ENCODE data around the gene MYO3B. TPM values are rescaled to one million over a fixed set of nuclear protein-coding genes. Genes with fewer than 3 reads are reported as not detected.

The MYO3B gene
- total and polyA plus RNA-seq, 7 experiments from 2014 or later: 0.66 to 0.82 TPM; not detected in 5

- POLR2A ChIA-PET: no interaction called here
- peaks cover 0 to 6% (median 5%) of the 10 kb centered on the region in 7 donors for H3K4me1 Mint-ChIP-seq
Observed at GRCh38 chr2:170214309-170214948, 36.5 kb downstream of the MYO3B start.

GRCh38 chr2:170215021-170215420 is 37.1 kb downstream of the MYO3B start:
- Histone ChIP-seq H3K27me3 (ENCODE audit: control insufficient read depth in 2 of 2, insufficient read depth in 2 of 2, low read length in 2 of 2) (no peaks in the 10 kb centered on the region), H3K4me1 (ENCODE audit: control insufficient read depth in 2 of 2, insufficient read depth in 2 of 2, low read length in 2 of 2) (no peaks in the 10 kb centered on the region), H3K9me3 (ENCODE audit: control insufficient read depth in 2 of 3, low read length in 3 of 3) (no peaks in the 10 kb centered on the region), H3K4me3 (ENCODE audit: low read length) (no peak overlapping the region), H3K36me3 (ENCODE audit: control insufficient read depth in 2 of 3, insufficient read depth in 3 of 3, low read length in 3 of 3) (no peaks in the 10 kb centered on the region), H3K27ac (ENCODE audit: low read depth, low read length) (no peak overlapping the region)
- Mint-ChIP-seq H3K27me3 (peaks cover 4 to 22% (median 12%) of the 10 kb centered on the region in 5 donors), H3K27ac (no peak overlapping the region), H3K9me3 (peaks cover 0 to 15% (median 2%) of the 10 kb centered on the region in 11 donors), H3K36me3 (peaks cover 0 to 5% (median 0%) of the 10 kb centered on the region in 5 donors), H3K4me3 (no peak overlapping the region), H3K4me1 (peaks cover 0 to 6% (median 5%) of the 10 kb centered on the region in 7 donors)
- ATAC-seq: no peak
- ChIA-PET CTCF (no interaction called here), POLR2A (no interaction called here)
- no peak for DNase-seq
- intact Hi-C loops (cut with micrococcal nuclease): no loop called here

More at GRCh38 chr2:170214309-170214948, 36.5 kb downstream of the MYO3B start:
- peaks cover 0 to 15% (median 3%) of the 10 kb centered on the region in 11 donors for H3K9me3 Mint-ChIP-seq
- Histone ChIP-seq H3K4me1 (ENCODE audit: control insufficient read depth in 2 of 2, insufficient read depth in 2 of 2, low read length in 2 of 2) (no peaks in the 10 kb centered on the region), H3K4me3 (ENCODE audit: low read length) (no peak overlapping the region), H3K36me3 (ENCODE audit: control insufficient read depth in 2 of 3, insufficient read depth in 3 of 3, low read length in 3 of 3) (no peaks in the 10 kb centered on the region), H3K27ac (ENCODE audit: low read depth, low read length) (no peak overlapping the region), H3K27me3 (ENCODE audit: control insufficient read depth in 2 of 2, insufficient read depth in 2 of 2, low read length in 2 of 2) (no peaks in the 10 kb centered on the region), H3K9me3 (ENCODE audit: control insufficient read depth in 2 of 3, low read length in 3 of 3) (no peaks in the 10 kb centered on the region)
- H3K27ac Mint-ChIP-seq: no peak overlapping the region
- intact Hi-C loops (cut with micrococcal nuclease): no loop called here
- DNase-seq (no peak), ATAC-seq (no peak)
- CTCF ChIA-PET: no interaction called here
- no peak overlapping the region for H3K4me3 Mint-ChIP-seq
- peaks cover 0 to 5% (median 0%) of the 10 kb centered on the region in 5 donors for H3K36me3 Mint-ChIP-seq
- peaks cover 4 to 18% (median 11%) of the 10 kb centered on the region in 5 donors for H3K27me3 Mint-ChIP-seq

GRCh38 chr2:170216428-170216827 is 38.5 kb downstream of the MYO3B start:
- no peaks in the 10 kb centered on the region for H3K9me3 ChIP-seq (ENCODE audit: control insufficient read depth in 2 of 3, low read length in 3 of 3)
- Mint-ChIP-seq H3K4me3 (no peak overlapping the region), H3K27me3 (peaks cover 4 to 22% (median 12%) of the 10 kb centered on the region in 5 donors), H3K36me3 (no peaks in the 10 kb centered on the region), H3K4me1 (peaks cover 0 to 6% (median 5%) of the 10 kb centered on the region in 7 donors), H3K9me3 (peaks cover 0 to under 1% (median 0%) of the 10 kb centered on the region in 11 donors), H3K27ac (no peak overlapping the region)
- no peak overlapping the region for H3K4me3 ChIP-seq (ENCODE audit: low read length)
- no peaks in the 10 kb centered on the region for H3K4me1 ChIP-seq (ENCODE audit: control insufficient read depth in 2 of 2, insufficient read depth in 2 of 2, low read length in 2 of 2)
- ATAC-seq (no peak), DNase-seq (no peak)
- no peak overlapping the region for H3K27ac ChIP-seq (ENCODE audit: low read depth, low read length)
- POLR2A ChIA-PET: no interaction called here
- CTCF ChIA-PET: no interaction called here
- H3K36me3 ChIP-seq (ENCODE audit: control insufficient read depth in 2 of 3, insufficient read depth in 3 of 3, low read length in 3 of 3): no peaks in the 10 kb centered on the region
- intact Hi-C loops (cut with micrococcal nuclease): no loop called here
- H3K27me3 ChIP-seq (ENCODE audit: control insufficient read depth in 2 of 2, insufficient read depth in 2 of 2, low read length in 2 of 2): no peaks in the 10 kb centered on the region

- Histone ChIP-seq H3K27ac (ENCODE audit: low read depth, low read length) (no peak overlapping the region), H3K27me3 (ENCODE audit: control insufficient read depth in 2 of 2, insufficient read depth in 2 of 2, low read length in 2 of 2) (no peaks in the 10 kb centered on the region), H3K4me1 (ENCODE audit: control insufficient read depth in 2 of 2, insufficient read depth in 2 of 2, low read length in 2 of 2) (no peaks in the 10 kb centered on the region), H3K36me3 (ENCODE audit: control insufficient read depth in 2 of 3, insufficient read depth in 3 of 3, low read length in 3 of 3) (no peaks in the 10 kb centered on the region), H3K4me3 (ENCODE audit: low read length) (no peak overlapping the region), H3K9me3 (ENCODE audit: control insufficient read depth in 2 of 3, low read length in 3 of 3) (no peaks in the 10 kb centered on the region)
- CTCF ChIA-PET: no interaction called here
- H3K27ac Mint-ChIP-seq: no peak overlapping the region
- no peaks in the 10 kb centered on the region for H3K9me3 Mint-ChIP-seq
- no peak for DNase-seq
- POLR2A ChIA-PET: no interaction called here
- H3K4me1 Mint-ChIP-seq: peaks cover 0 to 7% (median 5%) of the 10 kb centered on the region in 7 donors
- no peak for ATAC-seq
- no peaks in the 10 kb centered on the region for H3K36me3 Mint-ChIP-seq
- intact Hi-C loops (cut with micrococcal nuclease): no loop called here
- no peak overlapping the region for H3K4me3 Mint-ChIP-seq
- peaks cover 4 to 22% (median 12%) of the 10 kb centered on the region in 5 donors for H3K27me3 Mint-ChIP-seq
Observed at GRCh38 chr2:170216981-170217380, 39.0 kb downstream of the MYO3B start.

- CTCF ChIA-PET: no interaction called here
- no peak overlapping the region for H3K4me3 ChIP-seq (ENCODE audit: low read length)
- POLR2A ChIA-PET: no interaction called here
- no peak for ATAC-seq
- H3K27me3 ChIP-seq (ENCODE audit: control insufficient read depth in 2 of 2, insufficient read depth in 2 of 2, low read length in 2 of 2): no peaks in the 10 kb centered on the region
- no peak overlapping the region for H3K27ac ChIP-seq (ENCODE audit: low read depth, low read length)
- intact Hi-C loops (cut with micrococcal nuclease): no loop called here
- H3K27ac Mint-ChIP-seq: no peak overlapping the region
- peaks cover 0 to 7% (median 4%) of the 10 kb centered on the region in 7 donors for H3K4me1 Mint-ChIP-seq
- H3K9me3 Mint-ChIP-seq: no peaks in the 10 kb centered on the region
- no peak overlapping the region for H3K4me3 Mint-ChIP-seq
- peaks cover 4 to 22% (median 11%) of the 10 kb centered on the region in 5 donors for H3K27me3 Mint-ChIP-seq
- no peaks in the 10 kb centered on the region for H3K36me3 ChIP-seq (ENCODE audit: control insufficient read depth in 2 of 3, insufficient read depth in 3 of 3, low read length in 3 of 3)
- H3K9me3 ChIP-seq (ENCODE audit: control insufficient read depth in 2 of 3, low read length in 3 of 3): no peaks in the 10 kb centered on the region
- no peaks in the 10 kb centered on the region for H3K4me1 ChIP-seq (ENCODE audit: control insufficient read depth in 2 of 2, insufficient read depth in 2 of 2, low read length in 2 of 2)
- DNase-seq: no peak
- H3K36me3 Mint-ChIP-seq: no peaks in the 10 kb centered on the region
Observed at GRCh38 chr2:170217778-170218251, 39.9 kb downstream of the MYO3B start.

- no peak overlapping the region for H3K4me3 ChIP-seq (ENCODE audit: low read length)
- Mint-ChIP-seq H3K27me3 (peaks cover 0 to 16% (median 7%) of the 10 kb centered on the region in 5 donors), H3K4me1 (peaks cover 0 to 2% (median 0%) of the 10 kb centered on the region in 7 donors), H3K9me3 (no peaks in the 10 kb centered on the region), H3K27ac (no peak overlapping the region), H3K4me3 (no peak overlapping the region), H3K36me3 (no peaks in the 10 kb centered on the region)
- intact Hi-C loops (cut with micrococcal nuclease): no loop called here
- ChIA-PET CTCF (no interaction called here), POLR2A (no interaction called here)
- DNase-seq (no peak), ATAC-seq (no peak)
- H3K27me3 ChIP-seq (ENCODE audit: control insufficient read depth in 2 of 2, insufficient read depth in 2 of 2, low read length in 2 of 2): no peaks in the 10 kb centered on the region
- H3K36me3 ChIP-seq (ENCODE audit: control insufficient read depth in 2 of 3, insufficient read depth in 3 of 3, low read length in 3 of 3): no peaks in the 10 kb centered on the region
- no peaks in the 10 kb centered on the region for H3K4me1 ChIP-seq (ENCODE audit: control insufficient read depth in 2 of 2, insufficient read depth in 2 of 2, low read length in 2 of 2)
- H3K9me3 ChIP-seq (ENCODE audit: control insufficient read depth in 2 of 3, low read length in 3 of 3): no peaks in the 10 kb centered on the region
- H3K27ac ChIP-seq (ENCODE audit: low read depth, low read length): no peak overlapping the region
Observed at GRCh38 chr2:170218456-170218855, 40.5 kb downstream of the MYO3B start.

- POLR2A ChIA-PET: no interaction called here
- Mint-ChIP-seq H3K27ac (no peak overlapping the region), H3K36me3 (no peaks in the 10 kb centered on the region), H3K27me3 (peaks cover 0 to 16% (median 7%) of the 10 kb centered on the region in 5 donors), H3K4me1 (peaks cover 0 to 2% (median 0%) of the 10 kb centered on the region in 7 donors), H3K4me3 (no peak overlapping the region), H3K9me3 (no peaks in the 10 kb centered on the region)
- H3K4me3 ChIP-seq (ENCODE audit: low read length): no peak overlapping the region
- intact Hi-C loops (cut with micrococcal nuclease): no loop called here
- no peaks in the 10 kb centered on the region for H3K27me3 ChIP-seq (ENCODE audit: control insufficient read depth in 2 of 2, insufficient read depth in 2 of 2, low read length in 2 of 2)
- CTCF ChIA-PET: no interaction called here
- no peak for ATAC-seq
- no peak overlapping the region for H3K27ac ChIP-seq (ENCODE audit: low read depth, low read length)
- DNase-seq: no peak
- H3K4me1 ChIP-seq (ENCODE audit: control insufficient read depth in 2 of 2, insufficient read depth in 2 of 2, low read length in 2 of 2): no peaks in the 10 kb centered on the region
- no peaks in the 10 kb centered on the region for H3K9me3 ChIP-seq (ENCODE audit: control insufficient read depth in 2 of 3, low read length in 3 of 3)
- no peaks in the 10 kb centered on the region for H3K36me3 ChIP-seq (ENCODE audit: control insufficient read depth in 2 of 3, insufficient read depth in 3 of 3, low read length in 3 of 3)
Observed at GRCh38 chr2:170218931-170219330, 41.0 kb downstream of the MYO3B start.

Data from naive thymus-derived CD4-positive, alpha-beta T cell (primary cell).